Activated T-helper 17 cell treated with anti-CD3 and anti-CD28 coated beads, Interleukin-2, amount 50 U/mL, for 72 hours (primary cell): ENCODE data around the gene DYRK2. TPM values are rescaled to one million over a fixed set of nuclear protein-coding genes. Genes with fewer than 3 reads are reported as not detected.

Source experiments
- ATAC-seq: fragments of 150-1000 bp; cut with Tn5 transposase; replicated peaks from 2 replicates; pipeline ENCODE4 v1.10.0; 2021; ENCODE audit warnings: mild to moderate bottlenecking, moderate library complexity
- H3K27ac Mint-ChIP-seq: one replicate; pipeline ENCODE4 v1.8.0; 2022; ENCODE audit warnings: mixed read lengths
- H3K27me3 Mint-ChIP-seq: one replicate; pipeline ENCODE4 v1.8.0; 2022; ENCODE audit warnings: mixed read lengths
- H3K36me3 Mint-ChIP-seq: one replicate; pipeline ENCODE4 v1.8.0; 2022; ENCODE audit warnings: low read depth, mild to moderate bottlenecking, mixed read lengths
- H3K4me1 Mint-ChIP-seq: one replicate; pipeline ENCODE4 v1.8.0; 2022; ENCODE audit warnings: mixed read lengths
- H3K4me3 Mint-ChIP-seq: one replicate; pipeline ENCODE4 v1.8.0; 2022; ENCODE audit warnings: mild to moderate bottlenecking, mixed read lengths
- H3K9me3 Mint-ChIP-seq: one replicate; pipeline ENCODE4 v1.8.0; 2022; ENCODE audit warnings: mixed read lengths
- total RNA-seq, 2 donors: library from RNA; stranded (reverse); gene quantifications; one replicate each; pipeline ENCODE4 v1.2.3, GENCODE V29; 2022

DYRK2 gene
- total RNA-seq, 2 donors from 2014 or later, result 16.6 to 17.6 TPM

DNA sequence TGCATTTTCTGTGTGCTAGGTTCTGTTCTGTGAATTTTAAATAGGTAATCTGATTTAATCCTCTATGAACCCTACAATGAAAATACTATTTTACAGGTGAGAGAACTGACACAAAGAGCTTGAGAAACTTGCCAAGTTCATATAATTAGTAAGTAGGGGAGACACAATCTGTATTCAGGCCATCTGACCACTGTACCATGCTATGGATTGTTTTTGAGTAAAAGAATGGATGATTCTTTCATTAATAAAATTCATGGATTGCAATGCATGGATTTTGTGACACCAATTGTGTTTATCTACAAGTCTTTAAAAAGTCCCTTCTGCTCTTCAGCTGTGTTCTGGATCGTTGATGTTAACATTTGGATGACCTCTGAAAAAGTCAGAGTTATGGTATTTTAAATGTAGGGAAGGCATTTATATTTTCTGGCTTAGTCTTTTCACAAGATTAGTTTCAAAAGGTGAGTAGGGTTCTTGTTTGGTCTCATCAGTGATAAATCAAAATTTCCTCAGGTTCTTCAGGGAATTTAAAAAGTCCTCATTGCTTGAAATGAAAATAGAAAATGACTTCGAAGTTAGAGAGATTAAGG, 15.4 kb upstream of the DYRK2 start:
- H3K27ac Mint-ChIP-seq, result peak overlapping the region; percentile 71

DNA sequence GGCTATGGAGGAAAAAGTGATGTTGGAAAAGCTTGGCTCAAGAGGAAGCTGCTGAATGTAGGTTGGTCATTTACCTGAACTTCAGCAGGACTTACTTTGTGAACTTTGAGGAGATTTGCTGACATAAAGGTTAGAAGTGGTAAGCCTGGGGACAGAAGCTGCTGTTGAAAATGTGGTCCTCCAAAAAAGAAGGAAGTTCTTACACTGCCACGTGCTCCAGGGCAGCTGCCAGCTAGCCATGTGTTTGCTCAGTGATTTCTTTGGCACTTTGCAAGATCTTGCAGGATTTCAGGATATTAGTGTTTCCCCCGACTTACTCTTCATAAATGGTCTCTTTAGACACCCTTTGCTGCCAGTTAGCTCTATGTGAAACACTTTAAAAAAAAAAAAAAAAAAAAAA, 14.8 kb upstream of the DYRK2 start:
- Mint-ChIP-seq H3K4me1 (peaks cover 33% of the 10 kb centered on the region), H3K9me3 (peaks cover 6% of the 10 kb centered on the region), H3K27ac (peak overlapping the region; percentile 71), H3K4me3 (peak overlapping the region; percentile 38), H3K36me3 (no peaks in the 10 kb centered on the region), H3K27me3 (no peaks in the 10 kb centered on the region)
- ATAC-seq, result no peak

More for the DNA sequence above, 15.4 kb upstream of the DYRK2 start:
- ATAC-seq, result no peak
- Mint-ChIP-seq H3K27me3 (no peaks in the 10 kb centered on the region), H3K9me3 (peaks cover 6% of the 10 kb centered on the region), H3K4me1 (peaks cover 33% of the 10 kb centered on the region), H3K4me3 (peak overlapping the region; percentile 38), H3K36me3 (no peaks in the 10 kb centered on the region)

DNA sequence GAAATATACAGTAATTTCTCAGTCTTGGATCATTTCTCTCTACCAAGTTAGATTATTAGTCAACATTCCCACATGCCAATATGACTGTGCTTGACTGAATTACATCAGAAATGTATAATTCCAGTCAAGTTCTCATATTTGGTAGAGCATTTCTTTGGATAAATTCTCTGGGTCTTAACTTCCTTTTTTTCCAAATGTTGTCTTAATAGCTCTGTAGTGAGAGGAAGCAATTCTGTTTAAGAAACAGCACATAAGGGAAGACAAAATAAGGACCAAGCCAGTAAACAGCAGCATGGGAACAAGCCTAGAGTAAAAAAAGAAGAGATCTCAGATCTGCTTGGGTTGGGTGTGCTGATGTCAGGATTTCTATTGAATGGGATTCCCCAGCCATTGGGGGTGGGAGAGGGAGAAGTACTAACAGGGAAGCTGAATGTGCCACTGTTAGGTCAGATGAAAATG, 14.2 kb upstream of the DYRK2 start:
- ATAC-seq, result peak; percentile 67

DNA sequence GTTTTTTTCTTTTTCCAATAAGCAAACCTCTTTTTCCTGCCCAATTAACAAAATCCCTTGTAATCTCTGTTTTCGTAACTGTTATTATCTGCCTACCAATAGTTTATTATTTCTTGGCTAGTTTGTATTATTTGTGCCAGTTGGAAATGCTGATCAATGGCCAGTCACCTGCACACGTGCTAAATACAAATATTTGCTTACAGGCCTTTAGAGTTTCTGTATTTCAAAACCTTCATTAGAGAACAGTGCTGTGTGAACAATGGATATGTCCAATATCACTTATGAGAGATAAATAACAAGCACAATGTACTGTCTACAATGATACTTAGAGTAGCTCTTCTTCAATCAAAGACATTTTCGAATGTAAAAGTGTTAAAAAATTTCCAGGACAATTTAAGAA, 10.8 kb upstream of the DYRK2 start:
- no peaks in the 10 kb centered on the region for H3K27me3 Mint-ChIP-seq
- H3K9me3 Mint-ChIP-seq, result no peaks in the 10 kb centered on the region
- no peak for ATAC-seq
- H3K36me3 Mint-ChIP-seq, result no peaks in the 10 kb centered on the region
- no peak overlapping the region for H3K27ac Mint-ChIP-seq
- peaks cover 6% of the 10 kb centered on the region for H3K4me1 Mint-ChIP-seq
- no peak overlapping the region for H3K4me3 Mint-ChIP-seq

More for the DNA sequence above, 14.2 kb upstream of the DYRK2 start:
- H3K36me3 Mint-ChIP-seq, result no peaks in the 10 kb centered on the region
- peaks cover 30% of the 10 kb centered on the region for H3K4me1 Mint-ChIP-seq
- peak overlapping the region; percentile 38 for H3K4me3 Mint-ChIP-seq
- peak overlapping the region; percentile 71 for H3K27ac Mint-ChIP-seq
- no peaks in the 10 kb centered on the region for H3K27me3 Mint-ChIP-seq
- H3K9me3 Mint-ChIP-seq, result peaks cover 3% of the 10 kb centered on the region

DNA sequence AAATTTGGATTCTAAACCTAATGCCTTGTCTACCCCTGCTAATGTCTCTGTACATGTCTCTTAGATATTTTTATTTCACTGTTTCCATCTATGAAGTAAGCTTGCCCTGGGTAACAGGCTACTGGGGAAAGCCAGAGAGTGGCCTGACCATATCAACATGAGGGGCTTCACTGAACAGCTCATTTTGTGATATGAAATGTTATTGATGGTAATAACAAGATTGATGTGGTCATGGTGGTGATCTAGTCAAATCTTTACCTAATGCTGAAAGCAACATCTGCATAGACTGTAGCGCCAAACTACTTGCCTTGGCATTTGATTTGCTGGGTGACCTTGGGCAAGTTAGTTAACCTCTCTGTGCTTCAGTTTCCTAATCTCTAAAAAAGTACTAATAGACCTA, 9.9 kb upstream of the DYRK2 start:
- Mint-ChIP-seq H3K9me3 (no peaks in the 10 kb centered on the region), H3K4me1 (peaks cover 6% of the 10 kb centered on the region), H3K4me3 (no peak overlapping the region), H3K27ac (no peak overlapping the region), H3K36me3 (no peaks in the 10 kb centered on the region), H3K27me3 (no peaks in the 10 kb centered on the region)
- ATAC-seq, result peak; percentile 41

DNA sequence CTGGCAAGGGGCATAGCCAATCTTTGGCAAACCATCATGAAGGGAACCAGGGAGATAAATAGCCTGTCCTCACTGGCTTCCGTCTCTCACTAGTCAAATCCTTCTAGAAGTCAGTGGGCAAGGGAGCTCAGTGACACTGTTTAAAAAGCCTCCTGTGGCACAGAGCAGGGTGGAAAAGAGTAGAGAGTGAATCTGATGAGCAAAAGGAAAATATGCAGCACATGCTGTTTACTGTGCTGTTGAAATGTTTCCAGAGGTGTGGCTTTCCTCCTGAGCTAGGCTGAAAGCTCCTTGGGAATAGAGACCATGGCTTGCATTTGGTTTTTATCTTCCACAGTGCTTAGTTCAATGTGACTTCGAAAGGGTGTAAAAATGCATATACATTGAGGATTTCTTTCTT, 7.7 kb upstream of the DYRK2 start:
- H3K27me3 Mint-ChIP-seq, result no peaks in the 10 kb centered on the region
- H3K4me1 Mint-ChIP-seq, result no peaks in the 10 kb centered on the region
- no peak overlapping the region for H3K27ac Mint-ChIP-seq
- no peaks in the 10 kb centered on the region for H3K36me3 Mint-ChIP-seq
- no peak overlapping the region for H3K4me3 Mint-ChIP-seq
- H3K9me3 Mint-ChIP-seq, result no peaks in the 10 kb centered on the region
- ATAC-seq, result no peak

DNA sequence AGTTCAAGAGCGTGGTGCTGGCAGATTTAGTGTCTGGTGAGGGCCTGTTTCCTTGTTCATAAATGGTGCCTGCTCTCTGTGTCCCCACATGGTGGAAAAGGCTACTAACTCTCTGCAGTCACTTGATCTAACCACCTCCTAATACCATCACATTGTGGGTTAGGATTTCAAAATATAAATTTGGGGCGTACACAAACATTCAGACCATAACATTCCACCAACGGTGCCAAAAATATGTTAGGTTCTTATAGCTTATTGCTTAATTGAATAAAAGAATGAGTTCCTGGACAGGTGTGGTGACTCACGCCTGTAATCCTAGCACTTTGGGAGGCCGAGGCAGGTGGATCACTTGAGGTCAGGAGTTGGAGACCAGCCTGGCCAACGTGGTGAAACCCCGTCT, 3.4 kb upstream of the DYRK2 start:
- Mint-ChIP-seq H3K36me3 (peaks cover 13% of the 10 kb centered on the region), H3K27me3 (no peaks in the 10 kb centered on the region), H3K4me3 (no peak overlapping the region), H3K27ac (no peak overlapping the region), H3K9me3 (no peaks in the 10 kb centered on the region), H3K4me1 (peaks cover 7% of the 10 kb centered on the region)
- ATAC-seq, result no peak

DNA sequence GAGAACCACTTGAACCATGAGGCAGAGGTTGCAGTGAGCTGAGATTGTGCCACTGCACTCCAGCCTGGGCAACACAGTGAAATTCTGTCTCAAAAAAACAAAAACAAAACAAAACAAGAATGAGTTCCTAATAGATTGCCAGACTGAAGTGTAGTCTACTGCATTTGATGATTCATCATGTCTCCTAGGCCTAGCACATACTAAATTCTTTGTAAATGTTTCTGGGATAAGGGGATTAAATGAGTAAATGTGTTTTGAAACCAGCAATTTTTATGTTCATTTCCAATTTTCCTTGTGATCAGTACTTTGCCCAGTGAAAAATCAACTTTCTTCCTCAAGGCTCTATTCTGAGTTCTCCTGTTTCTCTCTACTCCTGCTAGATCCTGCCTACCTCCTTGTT, 2.9 kb upstream of the DYRK2 start:
- Mint-ChIP-seq H3K4me1 (peaks cover 10% of the 10 kb centered on the region), H3K36me3 (peaks cover 17% of the 10 kb centered on the region), H3K27ac (no peak overlapping the region), H3K9me3 (no peaks in the 10 kb centered on the region), H3K27me3 (no peaks in the 10 kb centered on the region), H3K4me3 (no peak overlapping the region)
- ATAC-seq, result no peak

DNA sequence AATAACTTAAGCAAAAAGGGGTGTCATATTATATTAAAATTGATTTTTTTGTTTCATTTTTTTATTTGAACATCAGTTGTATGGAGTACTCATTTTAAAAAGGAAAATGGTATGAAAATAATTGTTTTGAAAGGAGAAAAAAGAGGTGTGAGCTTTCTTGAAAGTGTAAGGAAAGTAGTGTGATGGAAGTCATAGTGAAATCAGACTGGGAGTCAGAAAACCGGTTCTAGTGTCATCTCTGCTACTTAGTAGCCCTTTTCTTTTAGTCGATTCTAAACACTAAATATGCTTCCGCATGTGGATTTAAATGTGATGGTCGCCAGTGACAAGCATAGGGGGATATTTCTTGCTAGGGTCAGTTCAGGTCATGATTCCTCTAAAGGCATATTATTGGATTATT, 1.8 kb upstream of the DYRK2 start:
- H3K27ac Mint-ChIP-seq, result no peak overlapping the region
- no peaks in the 10 kb centered on the region for H3K27me3 Mint-ChIP-seq
- peak overlapping the region; percentile 83 for H3K4me3 Mint-ChIP-seq
- H3K36me3 Mint-ChIP-seq, result peaks cover 29% of the 10 kb centered on the region
- no peaks in the 10 kb centered on the region for H3K9me3 Mint-ChIP-seq
- H3K4me1 Mint-ChIP-seq, result peaks cover 21% of the 10 kb centered on the region
- ATAC-seq, result no peak

DNA sequence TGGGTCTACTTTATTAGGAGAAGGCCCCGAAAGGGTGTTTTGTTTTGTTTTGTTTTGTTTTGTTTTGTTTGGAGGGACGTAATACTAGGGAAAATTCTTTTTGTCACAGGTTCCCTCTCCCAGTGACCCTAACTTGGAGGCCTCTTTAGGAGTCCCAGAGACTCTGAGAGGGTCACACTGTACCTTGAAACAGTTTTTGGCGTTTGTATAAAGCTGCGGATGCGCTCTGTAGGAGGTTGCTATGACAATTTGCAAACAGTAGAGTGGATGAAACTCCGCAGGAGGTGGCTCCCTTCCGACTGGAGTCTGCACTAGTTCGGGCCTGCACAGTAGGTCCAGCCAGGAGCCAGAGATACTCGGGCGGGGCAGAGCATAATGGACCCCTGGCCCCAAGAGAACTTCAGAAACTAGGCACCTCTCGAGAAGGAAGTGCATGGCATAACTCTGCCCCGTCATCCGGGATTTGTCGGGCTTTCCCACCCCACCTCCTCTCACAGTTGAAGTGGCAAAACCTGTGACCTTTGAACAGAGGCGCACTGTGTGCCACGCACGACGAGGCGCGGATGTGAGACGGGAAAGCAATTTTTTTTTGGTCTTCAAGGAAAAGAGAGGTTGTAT, 1.3 kb upstream of the DYRK2 start:
- peak overlapping the region; percentile 72 for H3K27ac Mint-ChIP-seq
- H3K4me3 Mint-ChIP-seq, result peak overlapping the region; percentile 83
- peaks cover 29% of the 10 kb centered on the region for H3K36me3 Mint-ChIP-seq
- no peak for ATAC-seq
- peaks cover 21% of the 10 kb centered on the region for H3K4me1 Mint-ChIP-seq
- no peaks in the 10 kb centered on the region for H3K27me3 Mint-ChIP-seq
- H3K9me3 Mint-ChIP-seq, result no peaks in the 10 kb centered on the region

DNA sequence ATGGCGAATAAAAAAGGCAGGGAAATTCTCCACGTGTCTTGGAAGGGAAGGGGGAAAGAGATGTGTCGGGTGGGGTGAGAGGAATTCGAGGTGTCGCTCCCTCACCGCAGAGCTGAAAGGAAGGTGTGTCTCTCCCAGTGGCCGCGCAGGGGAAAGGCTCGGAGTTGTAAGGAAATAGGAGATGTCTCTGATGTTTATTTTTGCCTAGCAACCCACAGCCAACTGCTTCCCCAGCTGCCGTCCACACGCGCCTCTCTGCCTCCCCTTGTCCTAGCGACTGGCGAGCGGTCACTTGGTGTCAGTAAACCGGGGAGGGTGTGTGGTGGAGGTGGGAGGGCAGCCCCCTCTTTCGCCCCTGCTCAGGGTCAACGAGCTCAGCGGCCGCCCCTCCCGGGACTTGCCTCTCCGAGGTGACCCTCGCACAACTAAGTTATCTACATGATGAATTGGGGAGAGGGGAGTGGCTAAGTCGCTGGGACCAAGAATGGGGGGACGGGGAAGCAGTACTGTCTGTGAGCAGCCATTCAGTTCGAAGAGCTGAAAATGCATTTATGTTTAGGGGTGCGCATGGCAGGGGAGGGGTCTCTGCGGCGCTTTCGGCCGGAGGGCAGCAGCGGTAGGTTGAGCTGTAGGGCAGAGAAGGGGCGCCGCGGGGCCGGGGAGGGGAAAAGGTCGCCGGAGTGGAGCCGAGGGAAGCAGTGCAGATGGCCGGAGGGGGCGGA, 585 bp upstream of the DYRK2 start:
- Mint-ChIP-seq H3K27ac (peak overlapping the region; percentile 72), H3K27me3 (no peaks in the 10 kb centered on the region), H3K4me3 (peak overlapping the region; percentile 83), H3K36me3 (peaks cover 29% of the 10 kb centered on the region), H3K9me3 (no peaks in the 10 kb centered on the region), H3K4me1 (peaks cover 21% of the 10 kb centered on the region)
- peak; percentile 16 for ATAC-seq

DNA sequence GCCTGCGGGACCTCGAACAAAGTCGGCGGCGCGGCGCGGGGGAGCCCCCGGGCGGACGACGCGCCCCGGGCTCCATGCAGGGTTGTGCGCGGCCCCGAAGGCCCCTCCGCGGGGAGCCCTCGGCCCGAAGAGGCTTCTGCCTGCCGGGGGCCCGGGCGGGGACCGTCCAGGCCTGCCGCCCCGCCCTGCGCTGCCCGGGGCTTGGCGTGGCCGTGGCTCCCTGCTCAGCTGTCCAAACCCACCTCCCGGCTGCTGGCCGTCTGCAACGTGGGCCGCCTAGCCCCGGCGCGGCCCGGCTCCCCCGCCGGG, 670 bp downstream of the DYRK2 start:
- peak; percentile 20 for ATAC-seq
- peak overlapping the region; percentile 91 for H3K4me3 Mint-ChIP-seq
- H3K4me1 Mint-ChIP-seq, result peaks cover 30% of the 10 kb centered on the region
- no peak overlapping the region for H3K27ac Mint-ChIP-seq
- peaks cover 38% of the 10 kb centered on the region for H3K36me3 Mint-ChIP-seq
- H3K27me3 Mint-ChIP-seq, result no peaks in the 10 kb centered on the region
- H3K9me3 Mint-ChIP-seq, result no peaks in the 10 kb centered on the region

DNA sequence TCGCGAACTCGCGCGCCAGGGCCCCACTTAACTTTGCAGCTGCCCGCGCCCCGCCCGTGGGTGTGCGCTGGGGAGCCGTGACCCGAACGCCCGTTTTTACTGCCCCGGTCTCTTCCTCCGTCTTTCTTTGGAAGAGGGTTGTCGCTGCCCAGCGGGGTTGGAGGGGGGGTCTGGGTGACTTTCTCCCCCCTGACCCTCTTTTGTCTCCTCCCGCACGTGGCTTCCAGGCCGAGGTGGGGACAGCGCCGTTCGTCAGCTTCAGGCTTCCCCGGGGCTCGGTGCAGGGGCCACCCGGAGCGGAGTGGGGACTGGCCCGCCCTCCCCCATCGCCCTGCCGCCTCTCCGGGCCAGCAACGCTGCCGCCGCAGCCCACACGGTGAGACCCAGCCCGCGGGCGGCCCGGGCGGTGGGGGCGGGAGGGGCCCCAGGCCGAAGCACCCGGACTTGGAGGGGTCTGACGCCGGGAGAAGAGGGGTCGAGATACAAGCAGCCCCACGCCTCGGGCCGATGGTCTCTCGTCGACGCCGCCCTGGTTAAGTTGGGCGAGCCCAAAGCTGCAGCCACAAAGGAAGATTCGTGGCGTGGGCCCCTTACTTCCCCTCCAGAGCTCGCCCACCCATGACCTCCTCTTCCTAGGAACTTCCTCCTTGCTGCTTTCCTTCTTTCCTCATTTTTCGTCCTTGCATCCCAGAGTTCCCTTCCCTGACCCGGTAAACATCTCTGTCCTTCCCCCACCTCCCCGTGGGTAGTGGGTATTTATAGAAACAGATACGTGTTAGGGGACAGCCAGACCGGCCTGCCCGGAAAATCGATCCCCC, 1.2 kb downstream of the DYRK2 start:
- no peaks in the 10 kb centered on the region for H3K9me3 Mint-ChIP-seq
- peak; percentile 30 for ATAC-seq
- no peaks in the 10 kb centered on the region for H3K27me3 Mint-ChIP-seq
- peaks cover 43% of the 10 kb centered on the region for H3K36me3 Mint-ChIP-seq
- peak overlapping the region; percentile 92 for H3K27ac Mint-ChIP-seq
- peak overlapping the region; percentile 91 for H3K4me3 Mint-ChIP-seq
- H3K4me1 Mint-ChIP-seq, result peaks cover 36% of the 10 kb centered on the region

DNA sequence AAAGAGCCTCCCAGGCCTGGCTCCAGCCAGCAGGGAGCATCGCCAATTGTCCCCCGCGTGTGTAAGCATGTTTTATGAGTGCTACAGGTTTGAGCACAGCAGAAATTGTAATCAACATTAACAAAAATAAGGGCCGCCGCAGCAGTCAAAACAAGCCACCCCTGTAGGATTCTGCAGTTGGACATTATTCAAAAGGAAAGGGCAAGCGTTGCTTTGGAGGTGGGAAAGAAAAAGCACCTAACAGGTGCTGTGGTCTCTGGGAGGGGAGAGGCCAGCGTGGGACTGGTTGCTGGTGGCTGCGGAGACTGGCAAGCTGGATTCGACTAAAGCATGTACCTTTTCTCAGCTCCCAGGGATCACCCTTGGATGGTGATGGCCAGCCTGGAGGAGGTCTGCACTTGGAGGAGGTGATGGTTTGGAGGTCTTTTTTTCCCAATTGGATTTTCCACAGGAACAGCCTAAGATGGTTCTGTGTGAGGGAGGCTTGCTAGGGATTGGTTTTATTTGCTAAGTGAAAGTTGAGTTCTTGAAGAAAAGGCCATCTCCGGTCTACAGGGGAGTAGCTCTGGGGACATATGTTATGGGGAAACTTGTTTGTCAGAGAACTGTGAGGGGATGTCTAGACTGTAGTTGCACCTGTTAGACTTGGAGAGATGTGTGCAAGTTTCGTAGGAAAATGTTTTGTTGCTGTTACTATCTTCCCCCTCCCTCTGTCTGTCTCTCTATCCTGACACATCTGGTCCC, 2.0 kb downstream of the DYRK2 start:
- Mint-ChIP-seq H3K36me3 (peaks cover 51% of the 10 kb centered on the region), H3K9me3 (no peaks in the 10 kb centered on the region), H3K4me1 (peaks cover 40% of the 10 kb centered on the region), H3K27me3 (no peaks in the 10 kb centered on the region), H3K27ac (peak overlapping the region; percentile 92), H3K4me3 (peak overlapping the region; percentile 91)
- ATAC-seq, result no peak
